Measurements from ENCODE around the gene SEMA5B.

- TF ChIP-seq, protein P1, sequence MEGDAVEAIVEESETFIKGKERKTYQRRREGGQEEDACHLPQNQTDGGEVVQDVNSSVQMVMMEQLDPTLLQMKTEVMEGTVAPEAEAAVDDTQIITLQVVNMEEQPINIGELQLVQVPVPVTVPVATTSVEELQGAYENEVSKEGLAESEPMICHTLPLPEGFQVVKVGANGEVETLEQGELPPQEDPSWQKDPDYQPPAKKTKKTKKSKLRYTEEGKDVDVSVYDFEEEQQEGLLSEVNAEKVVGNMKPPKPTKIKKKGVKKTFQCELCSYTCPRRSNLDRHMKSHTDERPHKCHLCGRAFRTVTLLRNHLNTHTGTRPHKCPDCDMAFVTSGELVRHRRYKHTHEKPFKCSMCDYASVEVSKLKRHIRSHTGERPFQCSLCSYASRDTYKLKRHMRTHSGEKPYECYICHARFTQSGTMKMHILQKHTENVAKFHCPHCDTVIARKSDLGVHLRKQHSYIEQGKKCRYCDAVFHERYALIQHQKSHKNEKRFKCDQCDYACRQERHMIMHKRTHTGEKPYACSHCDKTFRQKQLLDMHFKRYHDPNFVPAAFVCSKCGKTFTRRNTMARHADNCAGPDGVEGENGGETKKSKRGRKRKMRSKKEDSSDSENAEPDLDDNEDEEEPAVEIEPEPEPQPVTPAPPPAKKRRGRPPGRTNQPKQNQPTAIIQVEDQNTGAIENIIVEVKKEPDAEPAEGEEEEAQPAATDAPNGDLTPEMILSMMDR (IDR thresholded peaks at IDR 0.05; ENCODE audit: low read length): no peak
- TF ChIP-seq EZH2 (optimal IDR thresholded peaks at IDR 0.05; ENCODE audit: low read depth, low read length) (no peak), EZH2phosphoT487 (IDR thresholded peaks at IDR 0.05; ENCODE audit: low read length) (no peak)
Observed at GRCh38 chr3:122938783-122939425, 88.7 kb downstream of the SEMA5B start.

All from MM.1S (cell line).